Epithelial cell of esophagus (primary cell): ENCODE results near the gene PARD6A.

ENCODE experiments used
- DNase-seq: peaks from one replicate; pipeline ENCODE4 v3.0.0; 2010; ENCODE audit warnings: low read depth
- H3K4me3 ChIP-seq: 2 replicates; pipeline ENCODE4 v1.5.1; 2011; ENCODE audit warnings: mild to moderate bottlenecking, low read length, control low read depth
- TF ChIP-seq, protein P1 (sequence below): IDR thresholded peaks from 2 replicates; pipeline ENCODE4 v1.5.1; 2011; ENCODE audit warnings: low read depth, mild to moderate bottlenecking, low read length, control low read depth, inconsistent platforms; ENCODE audit not compliant: insufficient read depth; ENCODE audit errors: missing control alignments

PARD6A gene

DNA sequence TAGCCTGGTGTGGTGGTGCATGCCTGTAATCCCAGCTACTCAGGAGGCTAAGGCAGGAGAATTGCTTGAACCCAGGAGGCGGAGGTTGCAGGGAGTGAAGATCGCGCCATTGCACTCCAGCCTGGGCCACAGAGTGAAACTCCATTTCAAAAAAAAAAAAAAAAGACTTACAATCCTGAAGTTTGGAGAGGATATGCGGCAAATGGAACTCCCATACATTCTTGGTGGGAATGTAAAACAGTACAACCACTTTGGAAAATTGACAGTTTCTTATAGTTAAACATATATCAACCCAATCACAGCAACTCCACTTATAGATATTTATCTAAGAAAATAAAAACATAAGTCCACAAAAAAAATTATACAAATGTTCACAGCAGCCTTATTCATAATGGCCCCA, 46.5 kb downstream of the PARD6A start:
- no peak for DNase-seq

DNA sequence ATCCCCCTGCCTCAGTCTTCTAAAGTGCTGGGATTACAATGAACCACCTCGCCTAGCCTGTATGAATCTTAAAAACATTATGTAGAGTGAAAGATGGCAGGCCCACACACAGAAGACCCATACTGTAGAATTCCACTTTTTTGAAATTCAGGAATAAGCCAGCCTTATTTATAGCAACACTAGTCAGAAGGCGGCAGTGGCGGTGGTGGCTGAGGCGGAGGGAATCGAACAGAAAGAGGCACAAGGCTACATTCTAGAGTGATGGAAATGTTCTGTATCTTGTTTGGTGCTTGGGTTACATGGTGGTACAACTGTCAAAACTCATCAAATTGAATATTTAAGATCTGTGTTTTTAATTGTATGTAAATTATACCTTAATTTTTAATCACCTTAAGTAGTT, 47.0 kb downstream of the PARD6A start:
- DNase-seq, result no peak

More for the DNA sequence above, 46.5 kb downstream of the PARD6A start:
- TF ChIP-seq, protein P1, sequence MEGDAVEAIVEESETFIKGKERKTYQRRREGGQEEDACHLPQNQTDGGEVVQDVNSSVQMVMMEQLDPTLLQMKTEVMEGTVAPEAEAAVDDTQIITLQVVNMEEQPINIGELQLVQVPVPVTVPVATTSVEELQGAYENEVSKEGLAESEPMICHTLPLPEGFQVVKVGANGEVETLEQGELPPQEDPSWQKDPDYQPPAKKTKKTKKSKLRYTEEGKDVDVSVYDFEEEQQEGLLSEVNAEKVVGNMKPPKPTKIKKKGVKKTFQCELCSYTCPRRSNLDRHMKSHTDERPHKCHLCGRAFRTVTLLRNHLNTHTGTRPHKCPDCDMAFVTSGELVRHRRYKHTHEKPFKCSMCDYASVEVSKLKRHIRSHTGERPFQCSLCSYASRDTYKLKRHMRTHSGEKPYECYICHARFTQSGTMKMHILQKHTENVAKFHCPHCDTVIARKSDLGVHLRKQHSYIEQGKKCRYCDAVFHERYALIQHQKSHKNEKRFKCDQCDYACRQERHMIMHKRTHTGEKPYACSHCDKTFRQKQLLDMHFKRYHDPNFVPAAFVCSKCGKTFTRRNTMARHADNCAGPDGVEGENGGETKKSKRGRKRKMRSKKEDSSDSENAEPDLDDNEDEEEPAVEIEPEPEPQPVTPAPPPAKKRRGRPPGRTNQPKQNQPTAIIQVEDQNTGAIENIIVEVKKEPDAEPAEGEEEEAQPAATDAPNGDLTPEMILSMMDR, result no peak
- no peak overlapping the region for H3K4me3 ChIP-seq

DNA sequence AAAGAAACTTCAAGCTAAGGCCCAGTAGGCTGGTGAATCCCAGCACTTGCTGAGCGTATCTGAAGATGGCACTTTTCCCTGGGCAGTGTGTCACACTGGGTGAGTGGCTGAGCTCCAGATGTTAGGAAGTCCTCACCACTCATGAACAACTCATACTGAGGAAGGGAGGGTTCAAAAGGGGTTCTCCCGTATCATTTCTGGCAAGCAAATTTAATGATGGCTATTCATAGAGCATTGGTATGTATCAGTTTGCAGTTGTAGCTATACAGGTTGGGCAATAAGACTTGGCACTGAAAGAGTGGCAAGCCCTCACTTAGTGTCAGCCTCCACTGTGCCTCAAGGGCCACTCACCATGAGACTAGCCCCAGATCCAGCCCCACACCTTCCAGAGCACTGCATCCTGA, 47.6 kb downstream of the PARD6A start:
- peak; percentile 60 for DNase-seq
- H3K4me3 ChIP-seq, result no peak overlapping the region
- TF ChIP-seq, protein P1, result no peak

More for the DNA sequence above, 47.0 kb downstream of the PARD6A start:
- TF ChIP-seq, protein P1, result no peak
- no peak overlapping the region for H3K4me3 ChIP-seq

DNA sequence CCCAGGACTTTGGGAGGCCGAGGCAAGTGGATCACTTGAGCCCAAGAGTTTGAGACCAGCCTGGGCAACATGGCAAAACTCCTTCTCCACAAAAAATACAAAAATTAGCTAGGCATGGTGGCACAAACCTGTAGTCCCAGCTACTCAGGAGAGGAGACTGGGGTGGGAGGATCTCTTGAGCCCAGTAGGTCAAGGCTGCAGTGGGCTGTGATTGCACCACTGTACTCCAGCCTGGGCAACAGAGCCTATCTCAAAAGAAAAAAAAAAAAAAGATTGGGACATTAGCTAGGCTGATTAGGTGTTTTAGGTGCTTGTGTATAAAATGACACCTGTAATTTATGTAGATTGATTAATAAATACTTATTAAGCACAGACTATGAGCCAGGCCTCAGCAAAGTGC, 48.3 kb downstream of the PARD6A start:
- no peak for DNase-seq
- no peak overlapping the region for H3K4me3 ChIP-seq
- TF ChIP-seq, protein P1, result no peak

DNA sequence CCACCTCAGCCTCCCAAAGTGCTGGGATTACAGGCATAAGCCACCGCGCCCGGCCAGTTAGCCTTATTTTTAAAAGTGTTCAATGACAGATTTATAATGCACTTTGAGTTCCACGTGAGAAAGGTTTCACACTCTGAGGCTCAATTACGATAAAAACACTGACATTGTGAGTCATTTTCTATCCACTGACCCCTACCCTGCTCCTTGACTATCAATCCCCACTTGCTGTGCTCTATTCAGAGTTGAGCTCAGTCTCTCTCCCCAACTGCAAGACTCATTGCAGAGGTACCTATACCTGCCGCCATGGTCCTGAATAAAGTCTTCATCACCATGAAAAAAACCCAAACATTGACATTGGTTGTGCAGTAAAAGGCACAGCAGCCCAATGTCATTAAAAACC, 49.8 kb downstream of the PARD6A start:
- H3K4me3 ChIP-seq, result no peak overlapping the region
- no peak for DNase-seq
- TF ChIP-seq, protein P1, result no peak
